Sciatic nerve (tissue), 2 donors: ENCODE results near the gene SPESP1. TPM values are rescaled to one million over a fixed set of nuclear protein-coding genes. Genes with fewer than 3 reads are reported as not detected.
"Not testable (repeated sequence)": the region's sequence is repeated elsewhere in the genome, so short reads cannot be mapped to it uniquely, and the experiment has no call there.

ENCODE experiments used
- ATAC-seq: fragments of 200-7000 bp; cut with Tn5 transposase; one replicate; pipeline ENCODE4 v1.9.1; 2020; ENCODE audit warnings: mild to moderate bottlenecking, moderate library complexity
- DNase-seq: peaks from one replicate; pipeline ENCODE4 v3.0.0-alpha.2; 2020; ENCODE audit warnings: low spot score
- intact Hi-C: fragments of 100-400 bp; cut with DNase I; formaldehyde crosslinking; loops from one replicate; pipeline ENCODE4 v1.14.2; 2022
- total RNA-seq: library from RNA; stranded (reverse); fragmentation: NEBNext Ultra II Directional; extraction: Animal tissue kit (Norgen Biotek cat#: 25700); gene quantifications from one replicate; pipeline ENCODE4 v1.2.1, GENCODE V29; 2021
- donor health status: DM: no; HTN: no; CAD: no.
- donor health status: DM: no; HTN: no; CAD: no.

Gene SPESP1
- total RNA-seq, 1 donor from 2014 or later = 2.0 TPM

DNA sequence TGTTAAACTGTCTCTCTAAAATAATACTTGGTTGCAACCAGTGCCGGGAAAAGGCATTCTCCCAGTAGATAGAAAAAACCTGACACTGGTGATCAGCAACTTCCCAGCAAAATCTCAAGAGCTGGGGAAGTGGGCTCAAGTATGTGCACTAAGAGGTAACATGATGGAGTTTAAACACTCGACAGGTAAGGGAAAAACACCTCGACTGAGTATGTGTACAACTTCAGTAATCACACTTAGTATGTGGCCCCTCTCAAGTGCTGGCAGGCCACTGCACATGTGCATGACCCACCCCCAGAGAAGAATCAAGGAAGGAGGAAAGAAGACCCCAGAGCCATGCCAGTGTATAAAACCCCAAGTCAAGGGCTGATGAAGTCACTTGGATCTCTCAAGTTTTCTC lies 27.4 kb downstream of the SPESP1 start:
- DNase-seq (no peak), ATAC-seq (no peak)
- intact Hi-C loops = no loop called here

- intact Hi-C loops = no loop called here
- no peak for ATAC-seq
- no peak for DNase-seq
These were observed 28.3 kb downstream of the SPESP1 start for GRCh38 chr15:68958597-68958996.

DNA sequence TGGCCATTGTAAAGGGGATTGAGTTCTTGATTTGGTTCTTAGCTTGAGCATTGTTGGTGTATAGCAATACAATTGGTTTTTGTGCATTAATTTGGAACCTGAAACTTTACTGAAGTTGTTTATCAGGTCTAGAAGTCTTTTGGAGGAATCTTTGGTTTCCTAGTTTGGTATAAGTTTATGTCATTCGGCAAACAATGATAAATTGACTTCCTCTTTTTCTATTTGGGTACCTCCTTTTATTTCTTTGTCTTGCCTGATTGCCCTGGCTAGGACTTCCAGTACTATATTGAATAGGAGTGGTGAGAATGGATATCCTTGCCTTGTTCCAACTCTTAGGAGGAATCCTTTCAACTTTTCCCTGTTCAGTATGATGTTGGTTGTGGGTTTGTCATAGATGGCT lies 32.1 kb downstream of the SPESP1 start:
- DNase-seq (no peak), ATAC-seq (no peak)
- intact Hi-C loops = no loop called here

- intact Hi-C loops, DNase-seq: not testable (repeated sequence)
These were observed 33.4 kb downstream of the SPESP1 start for GRCh38 chr15:68963719-68964118.

GRCh38 chr15:68966996-68967395 lies 36.7 kb downstream of the SPESP1 start:
- intact Hi-C loops = no loop called here
- ATAC-seq (no peak), DNase-seq (no peak)

More at GRCh38 chr15:68963719-68964118, 33.4 kb downstream of the SPESP1 start:
- not testable (repeated sequence) for ATAC-seq

GRCh38 chr15:68967948-68968347 lies 37.6 kb downstream of the SPESP1 start:
- intact Hi-C loops = no loop called here
- DNase-seq (no peak), ATAC-seq (no peak)

GRCh38 chr15:68969298-68969697 lies 39.0 kb downstream of the SPESP1 start:
- intact Hi-C loops = no loop called here
- ATAC-seq (no peak), DNase-seq (no peak)

DNA sequence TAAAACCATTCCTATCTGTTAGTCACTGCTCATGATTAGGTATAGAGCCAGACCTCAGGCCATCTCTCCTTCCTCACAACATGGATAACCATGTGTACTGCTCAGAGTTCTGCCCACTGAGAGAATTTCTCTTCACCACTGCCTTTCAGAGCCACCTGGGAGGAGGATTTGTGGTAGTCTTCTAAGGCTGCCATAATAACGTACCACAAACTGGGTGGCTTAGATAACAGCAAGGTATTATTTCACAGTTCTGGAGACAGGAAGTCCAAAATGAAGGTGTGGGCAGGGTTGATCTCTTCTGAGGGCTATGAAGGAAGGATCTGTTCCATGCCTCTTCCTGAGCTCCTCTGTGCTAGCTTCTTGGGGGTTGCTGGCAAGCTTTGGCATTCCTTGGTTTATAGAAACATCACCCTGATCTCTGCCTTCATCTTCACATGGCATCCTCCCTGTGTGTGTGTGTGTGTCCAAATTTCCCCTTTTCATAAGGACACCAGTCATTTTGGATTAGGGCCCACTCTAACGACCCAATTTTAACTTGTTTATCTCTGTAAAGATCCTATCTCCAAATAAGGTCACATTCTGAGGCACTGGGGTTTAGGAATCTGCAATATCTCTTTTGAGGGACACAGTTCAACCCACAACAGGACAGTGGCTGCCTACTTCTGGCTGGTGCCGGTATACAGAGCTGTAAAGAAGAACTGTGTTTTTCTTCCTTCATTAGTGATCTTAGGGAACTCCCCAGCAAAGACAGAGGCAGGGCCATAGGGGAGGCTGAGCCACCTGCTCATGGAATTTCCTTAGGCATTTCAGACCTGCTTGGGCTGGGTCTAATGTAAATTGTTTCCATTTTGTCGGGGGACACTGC lies 42.1 kb downstream of the SPESP1 start:
- DNase-seq (no peak), ATAC-seq (no peak)
- intact Hi-C loops = no loop called here

GRCh38 chr15:68975651-68976160 lies 45.4 kb downstream of the SPESP1 start:
- ATAC-seq, DNase-seq, intact Hi-C loops: not testable (repeated sequence)

DNA sequence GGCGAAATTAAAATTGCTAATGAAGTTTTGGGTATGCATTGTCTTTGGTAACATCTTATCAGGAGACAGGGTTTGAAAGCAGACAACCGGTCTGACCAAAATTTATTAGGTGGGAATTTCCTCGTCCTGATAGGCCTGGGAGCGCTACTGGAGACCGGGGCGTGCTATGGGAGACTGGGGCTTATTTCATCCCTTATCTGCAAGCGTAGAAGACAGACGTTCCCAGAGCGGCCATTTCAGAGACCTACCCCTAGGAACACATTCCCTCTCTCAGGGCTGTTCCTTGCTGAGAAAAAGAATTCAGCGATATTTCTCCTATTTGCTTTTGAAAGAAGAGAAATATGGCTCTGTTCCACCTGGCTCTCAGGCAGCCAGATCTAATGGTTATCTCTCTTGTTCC lies 47.1 kb downstream of the SPESP1 start:
- DNase-seq, intact Hi-C loops, ATAC-seq: not testable (repeated sequence)

DNA sequence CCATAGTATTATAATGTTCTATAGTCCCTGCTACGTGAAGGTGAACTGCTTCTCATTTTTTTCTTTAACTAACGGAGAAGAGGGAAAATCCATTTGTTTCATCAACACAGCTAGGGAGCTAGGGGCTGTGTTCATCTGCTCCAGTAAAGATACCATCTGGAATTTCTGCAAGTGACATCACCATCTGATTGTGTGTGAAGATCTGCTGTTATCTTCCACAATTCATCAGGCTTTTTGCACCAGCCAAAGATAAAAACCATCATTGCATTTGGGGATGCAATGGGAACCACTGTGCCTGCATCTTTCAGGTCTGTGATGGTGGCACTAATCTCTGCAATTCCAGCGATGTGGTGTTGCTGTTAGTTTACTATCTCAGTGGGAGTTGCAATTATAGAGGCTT lies 48.7 kb downstream of the SPESP1 start:
- DNase-seq (no peak), ATAC-seq (no peak)
- intact Hi-C loops = no loop called here

DNA sequence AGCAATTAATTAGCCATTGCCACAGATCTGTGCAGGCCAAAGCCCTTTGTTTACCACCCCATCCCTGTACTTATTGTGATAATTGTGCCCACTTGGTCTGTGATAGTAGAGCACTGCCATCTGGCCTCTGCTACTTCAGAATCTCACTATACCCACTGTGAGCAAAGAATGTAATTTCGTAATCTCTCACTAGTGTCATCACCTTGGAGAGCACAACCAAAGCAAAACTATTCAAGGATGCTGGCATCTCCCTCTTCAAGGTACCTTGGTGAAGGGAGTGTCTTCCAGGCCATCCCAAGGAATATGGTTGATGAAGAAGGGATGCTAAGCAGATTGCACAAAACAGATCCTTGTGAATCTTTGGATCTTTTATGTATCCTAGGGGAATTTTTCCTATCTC lies 49.5 kb downstream of the SPESP1 start:
- intact Hi-C loops = no loop called here
- ATAC-seq (no peak), DNase-seq (no peak)

GRCh38 chr15:68980786-68981185 lies 50.5 kb downstream of the SPESP1 start:
- no peak for DNase-seq
- intact Hi-C loops = no loop called here
- ATAC-seq = no peak

- DNase-seq (no peak), ATAC-seq (no peak)
- intact Hi-C loops = no loop called here
These were observed 51.6 kb downstream of the SPESP1 start for GRCh38 chr15:68981941-68982340.

DNA sequence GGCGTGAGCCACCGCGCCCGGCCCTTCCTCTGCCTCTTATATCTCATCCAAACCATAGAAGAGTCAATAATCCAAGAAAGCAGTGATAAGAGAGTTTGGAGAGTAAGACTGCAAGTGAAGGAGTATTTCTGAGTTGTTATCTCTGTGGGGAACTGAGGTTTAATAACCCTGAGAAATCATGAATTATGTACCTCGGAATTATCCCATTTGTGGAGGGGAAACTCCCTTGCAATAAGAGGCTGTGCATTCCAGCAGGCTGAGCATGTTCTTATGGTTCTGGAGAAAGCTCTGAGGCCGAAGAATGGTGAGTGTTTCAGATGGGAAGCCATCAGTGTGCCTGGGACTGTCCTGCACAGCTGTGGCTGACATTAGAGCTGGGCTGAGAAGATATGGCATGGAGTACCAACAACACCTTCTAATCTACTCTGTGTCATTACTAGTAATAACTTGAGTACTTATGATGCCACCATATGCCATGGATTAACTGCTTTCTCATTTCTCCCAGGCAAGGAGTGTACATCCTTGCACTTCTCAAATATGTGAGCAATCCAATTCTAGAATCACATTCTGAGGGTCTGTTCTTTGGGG lies 52.7 kb downstream of the SPESP1 start:
- intact Hi-C loops = no loop called here
- ATAC-seq (no peak), DNase-seq (no peak)

DNA sequence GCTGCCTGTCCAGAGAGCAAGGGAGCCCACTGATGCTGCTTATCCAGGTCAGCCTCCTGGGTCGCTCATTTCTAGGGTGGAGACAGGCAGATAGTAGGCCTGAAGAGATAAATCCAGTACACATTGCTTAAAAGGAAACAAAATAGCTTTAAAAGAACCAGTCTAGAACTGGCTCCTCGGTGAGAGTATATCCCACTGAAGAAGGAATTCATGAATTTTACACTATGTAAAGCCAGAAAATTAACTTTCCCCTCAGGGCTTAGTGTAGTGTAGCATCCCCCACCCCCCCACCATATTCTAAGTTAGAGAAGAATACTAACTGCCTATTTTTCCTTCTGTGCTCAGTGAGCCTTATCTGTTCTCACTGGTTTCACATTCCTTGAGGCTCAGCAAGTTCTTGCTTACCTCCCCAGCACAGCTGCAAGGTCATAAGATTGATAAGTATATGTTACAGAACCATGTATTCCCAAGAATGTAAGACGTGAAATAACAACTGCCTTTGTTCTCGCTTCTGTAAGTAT lies 53.7 kb downstream of the SPESP1 start:
- intact Hi-C loops = no loop called here
- DNase-seq (no peak), ATAC-seq (no peak)

- no peak for DNase-seq
- intact Hi-C loops = no loop called here
- no peak for ATAC-seq
These were observed 54.3 kb downstream of the SPESP1 start for GRCh38 chr15:68984586-68984985.

- no peak for ATAC-seq
- intact Hi-C loops = no loop called here
- DNase-seq = no peak
These were observed 55.1 kb downstream of the SPESP1 start for GRCh38 chr15:68985361-68985891.

DNA sequence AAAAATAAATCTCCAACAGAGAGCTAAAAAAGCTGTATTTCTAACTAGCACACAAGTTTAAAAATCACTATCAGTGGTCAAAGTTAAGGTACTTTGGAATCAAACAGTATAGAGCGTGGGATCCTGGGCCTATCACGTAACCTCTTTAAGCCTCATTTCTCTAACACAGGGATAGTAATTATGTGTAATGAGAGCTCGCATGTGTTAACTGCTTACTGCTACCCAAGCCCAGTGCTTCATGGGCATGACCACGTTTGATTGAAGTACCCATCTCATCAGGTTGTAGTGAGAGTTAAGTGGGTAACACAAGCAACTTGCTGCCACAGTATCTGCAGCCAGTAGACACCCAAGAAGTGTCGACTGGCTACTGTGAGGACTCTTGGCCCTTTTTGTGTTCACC lies 56.0 kb downstream of the SPESP1 start:
- ATAC-seq = no peak
- intact Hi-C loops = no loop called here

GRCh38 chr15:68987120-68987519 lies 56.8 kb downstream of the SPESP1 start:
- ATAC-seq = no peak
- DNase-seq = no peak
- intact Hi-C loops = no loop called here

More for the DNA sequence above, 56.0 kb downstream of the SPESP1 start:
- DNase-seq = no peak
